NCI-H69 (cell line): ENCODE data around the gene ANAPC1.
"Not testable (repeated sequence)": the region's sequence is repeated elsewhere in the genome, so short reads cannot be mapped to it uniquely, and the experiment has no call there.

ENCODE experiments used
- DNase-seq: peaks from one replicate; lab custom pipeline; 2025; lab: John Stamatoyannopoulos, UW

ANAPC1 gene

DNA sequence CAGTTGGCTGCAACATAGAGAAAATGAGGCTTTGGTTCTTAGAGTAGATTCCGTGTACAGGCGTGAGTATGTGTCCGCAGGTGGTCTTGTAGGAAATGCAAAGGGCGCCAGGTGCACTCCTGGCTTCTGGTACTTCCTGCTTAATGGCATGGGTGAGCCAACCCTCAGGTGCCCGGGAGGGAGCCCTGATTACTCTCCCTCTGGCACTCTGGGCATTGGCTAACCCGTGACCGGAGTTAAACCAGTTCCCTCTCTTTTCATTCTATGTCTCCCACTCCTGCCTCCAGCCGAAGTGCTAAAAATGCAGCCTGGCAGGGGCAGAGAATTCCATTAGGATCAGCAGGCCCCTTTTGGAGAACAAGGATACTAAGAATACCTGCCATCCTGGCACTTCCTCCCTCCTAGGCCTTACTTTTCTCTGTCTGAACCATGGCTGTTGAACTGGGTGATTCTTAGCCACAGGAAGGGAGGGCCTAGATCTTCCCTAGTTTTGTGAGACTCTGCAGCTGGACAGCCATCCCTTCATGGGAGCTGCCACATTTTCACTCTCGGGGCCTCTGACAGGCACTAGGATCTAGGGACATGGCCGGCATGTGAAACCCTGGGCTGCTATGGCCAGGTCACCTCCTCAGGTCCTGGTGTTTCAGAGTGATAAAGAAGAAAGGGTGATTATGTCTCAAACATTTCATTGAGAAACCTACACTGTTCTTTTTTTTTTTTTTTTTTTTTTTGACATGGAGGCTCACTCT, 20.9 kb upstream of the ANAPC1 start:
- DNase-seq, result peak; percentile 17

DNA sequence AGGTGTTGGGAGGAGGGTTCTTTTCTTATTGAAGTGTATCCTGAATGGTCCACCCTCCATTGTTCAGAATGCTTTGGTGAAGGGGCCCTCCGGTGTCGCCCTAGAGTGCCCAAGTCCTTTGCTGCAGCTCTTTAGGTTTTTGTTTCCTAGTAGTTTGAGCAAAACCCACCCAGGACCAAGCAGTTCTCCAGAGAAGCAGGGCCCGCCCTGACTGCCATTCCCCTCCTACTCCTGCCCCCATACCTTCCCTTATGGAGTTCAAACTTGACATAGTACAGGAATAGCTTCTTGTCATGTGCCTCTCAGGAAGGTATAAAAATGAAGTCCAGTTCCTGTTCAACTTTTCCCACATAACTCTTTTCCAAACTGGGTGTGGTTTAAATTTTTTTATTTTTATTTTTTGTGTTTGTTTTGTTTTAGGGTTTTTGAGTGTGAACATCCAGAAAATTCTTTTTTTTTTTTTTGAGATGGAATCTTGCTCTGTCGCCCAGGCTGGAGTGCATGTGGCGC, 20.0 kb upstream of the ANAPC1 start:
- no peak for DNase-seq

DNA sequence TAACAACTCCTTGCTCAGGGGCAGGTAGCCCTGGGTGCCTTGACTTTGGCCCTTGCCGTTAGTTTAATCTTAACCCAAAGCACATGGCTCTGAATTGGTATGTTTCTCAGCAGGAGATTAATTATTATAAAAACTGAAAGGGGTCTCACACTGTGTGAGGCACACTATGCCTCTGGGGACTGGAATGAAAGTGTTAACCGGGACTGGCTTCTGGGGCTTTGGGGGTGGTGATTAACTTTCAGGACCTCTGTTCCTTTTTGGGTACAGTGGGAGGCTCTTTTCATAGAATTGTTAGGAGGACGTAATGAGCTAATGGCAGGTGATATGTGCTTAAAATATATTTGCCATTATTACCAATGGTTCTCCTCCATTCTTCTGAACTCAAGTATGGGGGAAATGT, 19.5 kb upstream of the ANAPC1 start:
- DNase-seq, result no peak

DNA sequence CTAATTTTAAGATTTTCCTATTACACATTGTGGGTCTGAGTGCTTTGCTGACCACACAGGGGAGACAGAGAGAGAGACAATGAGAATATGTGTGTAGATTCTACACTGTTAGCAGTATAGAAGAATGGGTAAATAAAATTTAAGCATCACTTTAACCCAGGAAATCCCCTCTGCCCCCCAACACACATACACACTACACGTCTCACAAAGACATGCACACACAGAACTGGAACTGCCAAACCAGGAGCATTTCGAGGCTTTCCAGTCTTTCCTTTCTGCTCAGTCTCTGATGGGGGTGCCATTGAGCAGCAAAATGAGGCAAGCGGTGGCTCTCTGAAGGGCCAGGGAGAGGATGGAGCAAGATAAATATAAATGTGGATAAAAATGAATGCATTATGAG, 16.9 kb upstream of the ANAPC1 start:
- DNase-seq, result peak; percentile 54

DNA sequence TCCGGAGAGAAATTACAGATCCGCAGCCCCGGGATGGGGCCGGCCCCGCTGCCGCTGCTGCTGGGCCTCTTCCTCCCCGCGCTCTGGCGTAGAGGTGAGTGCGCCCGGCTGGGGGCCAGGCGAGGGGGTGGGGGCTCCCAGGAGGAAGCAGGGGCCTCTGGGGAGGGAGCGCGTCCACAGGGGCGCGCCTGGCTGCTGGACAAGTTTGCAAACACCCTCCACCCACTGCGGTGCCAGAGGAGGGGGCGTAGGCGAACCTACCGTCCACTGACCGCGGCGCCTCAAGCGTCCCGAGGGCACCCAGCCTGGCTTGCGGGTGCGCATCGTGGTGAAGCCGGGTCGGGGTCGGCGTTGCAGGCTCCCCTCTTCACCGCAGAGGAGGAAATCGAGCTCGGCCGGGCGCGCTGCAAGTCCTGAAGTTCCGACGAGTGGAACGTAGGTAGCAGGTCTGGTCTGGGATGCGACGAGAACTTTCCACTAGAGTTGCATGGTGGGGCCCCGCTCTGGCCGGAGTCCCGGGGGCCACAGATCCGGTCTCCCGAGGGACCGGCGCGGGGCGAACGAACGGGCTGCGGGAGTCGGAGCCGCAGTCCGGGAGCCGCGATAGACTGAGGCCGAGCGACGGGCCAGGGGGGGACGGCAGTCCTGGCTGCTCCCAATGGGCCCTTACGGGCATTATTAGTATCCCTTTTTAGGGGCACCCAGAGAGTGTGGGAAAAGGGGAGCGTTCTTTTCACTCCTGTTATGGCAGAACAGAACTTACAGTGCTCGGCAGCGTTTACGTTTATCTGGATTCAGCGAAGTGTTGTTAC, 14.9 kb upstream of the ANAPC1 start:
- DNase-seq, result peak; percentile 63

DNA sequence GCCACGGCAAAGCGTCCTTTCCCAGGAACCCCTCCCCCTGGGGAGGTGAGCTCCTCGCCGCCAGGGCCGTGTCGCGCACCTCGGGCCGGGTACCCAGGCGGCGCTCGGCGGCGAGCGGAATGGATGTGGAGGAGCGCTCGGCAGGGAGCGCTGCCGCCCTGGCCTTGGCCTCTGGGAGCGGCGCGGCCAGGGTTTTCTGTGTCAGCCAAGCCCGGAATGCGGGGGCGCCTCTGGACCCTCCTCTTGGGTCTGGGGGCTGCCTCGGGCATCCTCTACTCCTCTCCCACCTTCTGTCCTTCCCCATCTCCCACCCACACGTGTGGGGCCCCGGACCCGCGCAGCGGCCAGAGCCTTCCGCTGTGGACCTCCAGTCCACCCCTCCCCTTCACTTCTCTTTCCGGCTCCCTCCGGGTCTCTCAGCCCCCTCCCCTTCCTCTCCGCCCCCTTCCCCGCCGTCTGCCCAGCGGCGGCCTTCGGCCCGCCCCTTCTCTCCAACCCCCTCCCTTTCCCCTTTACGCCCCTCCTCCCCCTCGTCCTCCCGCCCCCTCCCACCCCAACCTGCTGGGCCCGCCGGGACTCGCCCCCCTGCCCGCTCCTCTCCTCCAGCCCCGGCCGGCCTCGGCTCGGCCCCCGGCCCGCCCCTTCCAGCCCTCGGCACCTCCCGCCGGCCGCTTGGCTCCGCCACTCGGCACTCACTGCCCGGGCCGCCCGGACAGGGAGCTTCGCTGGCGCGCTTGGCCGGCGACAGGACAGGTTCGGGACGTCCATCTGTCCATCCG, 14.1 kb upstream of the ANAPC1 start, which contains the start of gene MERTK:
MERTK (plus strand) TSS at position 684 of the 779 bp plus-strand sequence. CDS start 129 bp downstream, outside the sequence.
- DNase-seq, result peak; percentile 82

DNA sequence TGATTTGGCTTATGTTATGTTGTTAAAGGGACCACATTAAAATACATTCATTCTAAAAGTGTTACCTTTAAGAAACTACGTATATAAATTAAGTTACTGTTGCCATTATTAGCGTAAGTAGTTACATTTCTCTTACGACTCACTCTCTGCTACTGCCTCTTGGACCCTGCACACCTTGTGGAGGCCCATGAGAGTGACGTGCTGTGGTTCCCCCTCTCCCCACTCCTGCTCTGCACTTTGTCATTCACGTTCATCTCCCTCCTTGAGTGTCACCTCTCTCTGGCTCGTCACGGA, 13.6 kb upstream of the ANAPC1 start:
- no peak for DNase-seq

- peak; percentile 34 for DNase-seq
These were observed 12.6 kb upstream of the ANAPC1 start for GRCh38 chr2:111896576-111896975.

DNA sequence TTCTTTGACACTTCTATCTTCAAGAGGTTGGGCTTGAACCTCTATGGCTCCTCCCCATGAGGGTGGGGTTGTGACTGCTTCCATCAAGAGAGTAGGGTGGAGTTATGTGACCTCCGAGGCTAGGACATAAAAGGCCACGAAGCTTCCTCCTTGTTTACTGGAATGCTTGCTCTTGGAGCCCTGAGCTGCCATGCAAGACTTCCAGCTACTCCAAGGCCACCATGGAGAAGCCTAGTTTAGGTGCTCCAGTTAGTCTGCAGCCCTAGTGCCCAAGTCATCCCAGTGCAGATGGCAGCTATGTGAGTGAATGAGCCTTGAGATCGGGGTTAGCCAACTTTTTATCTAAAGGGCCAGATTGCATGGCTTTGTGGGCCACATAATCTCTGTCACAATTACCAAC, 12.0 kb upstream of the ANAPC1 start:
- DNase-seq, result no peak

GRCh38 chr2:111884592-111884964, 585 bp upstream of the ANAPC1 start:
- peak; percentile 64 for DNase-seq

DNA sequence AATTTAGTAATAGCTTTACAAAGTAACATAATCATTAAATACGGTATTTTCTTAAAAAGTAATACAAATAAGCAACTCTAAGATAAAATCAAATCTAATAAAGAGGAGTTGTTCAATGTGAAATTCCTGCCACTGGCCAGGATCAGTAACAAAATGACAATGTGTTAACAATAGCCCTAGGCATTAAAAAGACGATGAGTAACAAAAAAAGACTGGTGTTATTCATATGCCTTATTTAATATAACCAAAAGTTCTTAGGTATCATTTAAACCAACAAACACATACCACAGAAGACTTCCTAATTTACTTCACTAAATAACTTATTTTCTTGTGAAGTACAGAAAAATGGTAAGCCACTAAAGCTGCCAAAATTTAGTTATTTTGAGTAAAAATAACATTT, 11.2 kb downstream of the ANAPC1 start:
- DNase-seq, result not testable (repeated sequence)

- DNase-seq, result not testable (repeated sequence)
These were observed 18.9 kb downstream of the ANAPC1 start for GRCh38 chr2:111865124-111865523.

GRCh38 chr2:111860005-111860404, 24.0 kb downstream of the ANAPC1 start:
- not testable (repeated sequence) for DNase-seq

- not testable (repeated sequence) for DNase-seq
These were observed 31.4 kb downstream of the ANAPC1 start for GRCh38 chr2:111852544-111852943.

- peak; percentile 11 for DNase-seq
These were observed 33.3 kb downstream of the ANAPC1 start for GRCh38 chr2:111850646-111851045.

- DNase-seq, result peak; percentile 49
These were observed 44.2 kb downstream of the ANAPC1 start for GRCh38 chr2:111839625-111840282.

- DNase-seq, result not testable (repeated sequence)
These were observed 45.0 kb downstream of the ANAPC1 start for GRCh38 chr2:111838992-111839391.

DNA sequence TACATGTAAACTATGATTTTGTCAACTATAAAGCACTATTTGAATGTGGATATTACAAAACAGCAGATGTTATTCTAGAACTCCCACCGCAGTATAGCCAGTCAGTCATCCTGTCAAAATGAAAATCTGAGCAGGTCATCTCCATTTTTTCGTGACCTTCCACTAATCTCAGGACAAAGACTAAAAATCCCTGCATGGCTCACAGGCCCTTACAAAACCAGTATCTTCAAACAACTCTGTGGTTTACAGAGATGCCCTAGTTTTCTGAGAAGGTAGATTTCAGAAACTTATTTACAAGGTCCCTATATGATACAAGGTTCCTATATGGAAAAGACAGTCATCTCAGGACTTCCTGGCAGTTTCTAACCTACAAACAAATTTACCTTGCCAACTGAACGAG, 49.8 kb downstream of the ANAPC1 start:
- not testable (repeated sequence) for DNase-seq

- DNase-seq, result not testable (repeated sequence)
These were observed 53.5 kb downstream of the ANAPC1 start for GRCh38 chr2:111830479-111830878.

DNA sequence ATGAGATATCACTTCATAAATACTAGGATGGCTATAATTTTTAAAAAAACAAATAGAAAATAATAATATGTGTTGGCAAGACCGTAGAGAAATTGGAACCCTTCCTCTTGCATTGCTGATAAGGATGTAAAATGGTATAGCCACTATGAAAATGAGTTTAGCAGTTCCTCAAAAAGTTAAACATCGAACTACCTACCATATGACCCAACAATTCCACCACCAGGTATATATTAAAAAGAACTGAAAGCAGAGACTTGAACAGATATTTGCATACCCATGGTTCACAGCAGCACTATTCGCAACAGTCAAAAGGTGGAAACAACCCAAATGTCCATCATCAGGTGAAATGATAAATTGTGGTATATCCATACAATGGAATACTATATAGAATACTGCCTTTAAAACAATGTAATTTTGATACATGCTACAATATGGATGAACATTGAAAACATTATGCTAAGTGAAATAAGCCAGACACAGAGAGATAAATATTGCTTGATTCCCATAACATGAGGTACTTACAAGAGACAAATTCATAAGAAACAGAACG, 55.7 kb downstream of the ANAPC1 start:
- DNase-seq, result not testable (repeated sequence)

DNA sequence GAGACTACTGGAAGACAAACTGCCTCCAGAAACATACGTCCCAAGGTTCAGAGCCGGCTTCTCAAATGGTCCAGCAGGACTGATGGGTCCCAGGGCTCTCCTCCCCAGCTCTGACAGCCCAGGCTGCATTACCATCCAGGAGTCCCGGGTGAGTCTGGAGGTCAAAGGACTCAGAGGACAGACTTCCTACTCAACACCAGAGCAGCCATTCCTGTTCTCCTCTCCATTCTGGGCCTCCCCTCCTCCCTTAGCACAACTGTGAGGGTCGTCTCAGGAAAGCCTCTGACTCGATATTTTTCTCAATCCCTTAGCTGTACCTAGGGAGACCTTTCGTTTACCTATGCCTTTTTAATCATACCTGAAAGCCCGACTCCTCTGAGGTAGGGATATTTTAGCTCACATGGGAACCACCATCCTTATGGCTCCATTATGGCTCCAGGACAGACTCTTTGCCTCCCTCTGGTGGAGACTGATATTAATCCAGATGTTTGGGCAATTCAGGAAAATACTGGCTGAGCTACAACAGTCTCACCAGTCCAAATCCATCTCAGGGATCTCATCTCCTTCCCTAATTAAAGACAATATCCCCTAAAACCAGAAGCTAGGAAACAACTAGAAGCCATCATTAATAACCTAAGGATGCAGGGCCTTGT, 70.9 kb downstream of the ANAPC1 start:
- not testable (repeated sequence) for DNase-seq
